A549 (cell line): ENCODE results near the gene SLC39A13.

Experiments
- BHLHE40 ChIP-seq: IDR thresholded peaks from 2 replicates; pipeline ENCODE4 v1.6.1; 2012; ENCODE audit warnings: low read depth, low read length, inconsistent platforms
- CBX8 ChIP-seq: fragments of 200-600 bp; sonication (generic); IDR thresholded peaks from 2 replicates; pipeline ENCODE4 v1.6.1; 2016
- CEBPB ChIP-seq, 2 experiments: fragments of >200 bp in 1 of 2; sonication (Bioruptor Twin) in 1 of 2; formaldehyde crosslinking in 1 of 2; IDR thresholded peaks; 2 replicates each; pipeline ENCODE4 v1.6.1; 2012 to 2016
- CTCF ChIP-seq: fragments of >200 bp; sonication (Bioruptor Twin); formaldehyde crosslinking; IDR thresholded peaks from 3 replicates; pipeline ENCODE4 v1.5.1; 2016
- E2F6 ChIP-seq: IDR thresholded peaks from 2 replicates; pipeline ENCODE4 v1.6.1; 2012; ENCODE audit warnings: low read depth, borderline replicate concordance
- JUN ChIP-seq, 2 experiments: fragments of >200 bp; sonication (Bioruptor Twin); formaldehyde crosslinking; IDR thresholded peaks; 2 replicates in 1 of 2; 3 replicates in 1 of 2; pipeline ENCODE4 v1.6.1; 2016 to 2017
- KDM1A ChIP-seq: fragments of 200-600 bp; sonication (generic); IDR thresholded peaks from 2 replicates; pipeline ENCODE4 v1.6.1; 2016; ENCODE audit warnings: low read depth, mild to moderate bottlenecking
- POLR2A ChIP-seq: IDR thresholded peaks from 2 replicates; pipeline ENCODE4 v1.6.1; 2012; ENCODE audit warnings: mild to moderate bottlenecking, low read length
- RAD21 ChIP-seq, 2 experiments: fragments of >200 bp in 1 of 2; sonication (Bioruptor Twin) in 1 of 2; formaldehyde crosslinking in 1 of 2; IDR thresholded peaks in 1 of 2; conservative IDR thresholded peaks in 1 of 2; 2 replicates in 1 of 2; 3 replicates in 1 of 2; pipeline ENCODE4 v1.6.1; 2012 to 2018; ENCODE audit warnings: inconsistent platforms in 1 of 2
- SREBF2 ChIP-seq: fragments of 450-650 bp; IDR thresholded peaks from 2 replicates; pipeline ENCODE4 v1.6.1; 2014; ENCODE audit warnings: mild to moderate bottlenecking, moderate library complexity

GRCh38 chr11:47376107-47376524, 32.3 kb upstream of the SLC39A13 start:
- TF ChIP-seq CEBPB (IDR thresholded peaks at IDR 0.05) (no peak), KDM1A (no peak), E2F6 (no peak), BHLHE40 (no peak), CTCF (no peak), POLR2A (no peak), JUN (IDR thresholded peaks at IDR 0.05) (no peak), CBX8 (no peak), RAD21 (conservative IDR thresholded peaks at IDR 0.05 in 1 of 2, IDR thresholded peaks at IDR 0.05 in 1 of 2) (no peak), SREBF2 (no peak)
